ENCODE results near the gene FOXK1.

FOXK1 gene

DNA sequence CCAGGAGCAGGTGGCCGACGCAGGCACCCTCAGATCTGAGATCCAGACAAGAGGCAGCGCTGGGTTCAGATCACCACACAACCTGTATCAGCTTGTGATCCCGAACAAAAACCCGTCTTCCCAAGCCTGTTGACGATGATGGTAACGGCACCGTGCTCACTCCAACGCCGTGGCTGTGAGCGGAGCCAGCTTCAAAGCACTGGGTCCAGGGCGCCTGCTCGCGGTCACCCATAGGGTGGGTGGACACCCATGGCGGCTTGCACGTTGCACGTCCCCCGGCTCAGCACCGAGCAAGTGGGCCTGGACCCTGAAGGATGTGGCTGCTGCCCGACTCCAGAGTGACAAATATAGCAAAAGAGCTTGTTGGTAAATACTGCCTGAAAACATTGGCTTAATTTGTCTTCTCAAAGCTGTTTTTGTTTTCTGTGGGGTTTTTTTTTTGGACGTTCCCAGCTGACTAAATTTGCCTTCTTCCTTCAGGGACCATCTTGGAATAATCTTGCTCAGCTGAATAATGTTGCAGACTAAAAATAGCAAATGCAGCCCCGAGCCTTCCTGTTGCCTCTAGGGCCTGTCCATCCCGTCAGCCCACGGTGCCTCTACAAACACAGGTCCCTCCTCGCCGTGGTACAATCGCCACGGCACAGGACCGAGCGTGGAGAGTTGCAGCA, 41.0 kb downstream of the FOXK1 start:
- no peak for DNase-seq (ENCODE audit: low spot score)

DNA sequence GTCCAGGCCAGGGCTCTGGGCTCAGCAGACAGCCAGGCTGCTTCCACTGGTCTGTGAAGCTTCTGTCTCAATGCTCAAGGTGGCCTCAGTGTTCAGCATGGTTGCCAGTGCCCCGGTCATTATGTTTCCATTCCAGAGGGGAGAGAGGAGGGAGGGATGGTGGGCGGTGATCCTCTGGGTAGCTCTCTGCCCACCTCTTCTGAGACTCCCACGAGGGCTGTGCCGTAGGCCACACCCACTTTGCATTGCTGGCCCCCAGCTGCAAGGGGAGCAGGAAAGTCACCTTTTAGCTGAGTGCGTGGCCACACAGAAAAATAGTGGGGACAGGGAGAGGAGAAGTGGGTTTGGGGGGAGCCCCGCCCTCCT, 42.5 kb downstream of the FOXK1 start:
- DNase-seq (ENCODE audit: low spot score): no peak

DNA sequence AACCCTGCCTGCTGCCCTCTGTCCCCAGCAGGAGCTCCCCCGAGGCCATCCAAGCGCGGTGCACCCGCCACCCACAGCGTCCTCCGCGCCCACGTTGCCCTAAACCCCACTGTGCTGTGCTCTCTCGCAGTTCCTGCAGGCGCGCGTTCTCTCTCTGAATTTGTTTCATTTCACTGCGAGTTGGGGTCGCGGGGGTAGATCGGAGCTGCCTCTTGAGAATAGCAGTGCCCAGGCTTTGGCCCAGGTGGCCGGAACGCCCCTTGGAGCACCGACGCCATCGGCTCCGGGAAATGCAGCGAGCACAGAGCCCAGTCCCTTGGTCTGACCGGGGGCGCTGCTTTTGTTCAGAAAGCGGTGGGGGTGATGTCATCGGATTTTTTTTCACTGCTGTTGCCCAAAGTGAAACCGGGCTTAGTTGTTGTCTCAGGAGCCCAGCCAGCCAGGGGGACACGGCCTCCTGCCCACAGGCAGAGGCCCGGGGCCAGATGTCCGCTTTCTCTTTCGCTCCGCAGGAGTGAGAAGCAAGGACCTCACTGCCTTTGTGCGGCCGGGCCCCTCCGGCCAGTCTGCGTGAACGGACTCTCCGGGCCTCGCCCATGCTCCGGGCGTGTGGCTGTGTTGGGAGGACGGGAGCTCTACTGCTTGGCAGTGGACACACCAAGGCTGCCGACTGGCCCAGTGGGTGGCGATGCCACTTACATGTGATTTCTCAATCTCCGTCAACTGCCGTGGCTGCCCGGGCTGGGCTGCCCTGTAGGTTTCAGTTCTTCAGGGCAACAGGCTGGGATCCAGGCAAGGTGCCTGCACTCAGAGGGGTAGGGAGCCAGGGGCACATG, 43.1 kb downstream of the FOXK1 start:
- peak; percentile 76 for DNase-seq (ENCODE audit: low spot score)

DNA sequence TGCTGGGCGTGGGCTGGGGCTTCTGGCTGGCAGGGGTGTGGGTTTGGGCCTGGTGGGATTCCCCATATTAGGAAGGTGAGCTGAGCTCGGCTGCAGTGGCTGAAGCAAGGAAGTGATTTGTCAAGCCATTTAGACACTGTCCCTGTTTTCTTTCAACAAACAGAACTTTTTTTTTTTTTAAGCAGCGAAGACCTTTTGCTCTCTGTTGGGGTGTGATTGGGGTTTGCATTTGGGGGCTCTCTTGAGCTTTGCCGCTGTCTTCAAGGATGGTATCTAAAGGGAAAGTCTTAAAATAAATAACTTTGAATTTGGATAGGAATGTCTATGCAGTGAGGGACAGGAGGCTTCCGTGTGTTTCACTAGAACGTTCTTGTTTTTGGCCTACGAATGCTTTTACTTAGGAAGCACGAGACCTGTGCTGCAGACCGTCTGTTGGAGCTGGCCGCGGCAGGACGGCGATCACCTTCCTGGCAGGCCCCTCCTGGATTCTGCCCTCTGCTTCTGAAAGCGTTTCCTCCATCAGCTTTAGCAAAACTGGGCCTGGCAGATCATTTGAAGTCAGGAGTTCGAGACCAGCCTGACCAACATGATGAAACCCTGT, 43.9 kb downstream of the FOXK1 start:
- peak; percentile 29 for DNase-seq (ENCODE audit: low spot score)

DNA sequence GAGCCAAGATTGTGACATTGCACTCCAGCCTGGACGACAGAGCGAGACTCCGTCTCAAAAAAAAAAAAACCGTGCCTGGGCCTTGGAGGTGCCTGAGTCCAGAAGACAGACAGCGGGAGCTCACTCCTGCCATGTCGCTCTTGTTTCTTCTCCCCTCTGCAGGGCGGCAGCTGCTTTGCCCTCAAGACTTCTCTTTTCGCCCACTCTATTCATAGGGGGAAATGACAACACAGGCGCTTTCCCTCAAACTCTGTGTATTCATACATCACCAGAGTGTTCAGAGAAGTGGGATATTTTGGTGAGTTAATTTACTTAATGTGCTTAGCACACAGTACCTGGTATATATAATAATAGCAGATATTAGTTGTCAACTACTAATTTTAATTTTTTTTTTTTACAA, 44.5 kb downstream of the FOXK1 start:
- DNase-seq (ENCODE audit: low spot score): no peak

DNA sequence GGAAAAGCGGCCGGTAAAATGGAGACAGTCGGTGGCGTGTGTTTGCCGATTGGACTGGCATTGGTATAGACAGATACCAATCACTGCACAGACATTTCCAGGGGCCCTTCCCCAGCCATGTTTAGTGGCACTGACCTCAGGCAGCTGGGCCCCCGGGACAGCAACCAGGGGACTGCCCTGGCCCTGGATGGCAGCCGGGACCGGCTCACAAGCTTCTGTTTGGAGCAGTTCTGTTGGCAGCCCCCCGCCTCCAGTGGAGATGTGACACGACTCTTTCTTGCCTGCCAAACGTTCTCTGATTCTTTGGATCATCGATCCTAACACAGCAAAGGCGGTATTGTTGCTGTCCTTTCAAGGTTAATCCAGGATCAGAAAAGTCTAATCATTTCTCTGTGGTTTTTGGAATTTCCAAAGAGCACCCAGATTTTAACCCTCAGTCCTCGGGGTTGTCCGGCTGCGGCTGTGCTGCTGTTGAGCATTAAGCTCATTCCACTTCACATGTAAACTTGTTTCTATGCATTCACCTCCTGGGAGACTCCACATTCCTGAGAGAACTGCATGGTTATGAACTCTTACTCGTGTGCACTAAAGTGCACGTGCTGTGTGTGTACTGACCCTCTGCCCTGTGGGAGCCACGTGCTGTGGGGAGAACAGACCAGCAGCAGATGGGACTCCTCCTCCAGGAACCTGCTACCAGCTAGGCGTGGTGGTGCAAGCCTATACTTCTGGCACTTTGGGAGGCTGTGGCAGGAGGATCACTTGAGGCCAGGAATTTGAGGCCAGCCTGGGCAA, 46.0 kb downstream of the FOXK1 start:
- no peak for DNase-seq (ENCODE audit: low spot score)

DNA sequence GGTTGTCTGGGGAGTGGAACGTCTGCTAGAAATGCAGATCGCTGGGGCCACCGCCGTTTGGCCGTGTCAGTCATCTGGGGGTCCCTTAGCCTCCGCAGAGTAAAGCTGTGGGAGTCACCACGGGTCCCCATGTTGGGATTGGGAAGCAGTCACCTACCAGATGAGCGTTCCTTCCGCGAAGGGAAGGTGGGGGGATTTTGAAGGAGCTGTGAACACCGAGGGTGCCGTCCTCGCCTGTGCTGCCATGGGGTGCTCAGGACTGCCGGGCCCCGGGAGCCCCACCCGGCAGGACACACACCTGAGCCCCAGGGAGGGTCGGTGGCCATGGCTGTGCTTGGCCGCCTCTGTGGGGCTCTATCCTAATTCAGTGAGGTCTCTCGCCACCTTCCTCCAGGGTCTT, 47.2 kb downstream of the FOXK1 start:
- DNase-seq (ENCODE audit: low spot score): no peak

DNA sequence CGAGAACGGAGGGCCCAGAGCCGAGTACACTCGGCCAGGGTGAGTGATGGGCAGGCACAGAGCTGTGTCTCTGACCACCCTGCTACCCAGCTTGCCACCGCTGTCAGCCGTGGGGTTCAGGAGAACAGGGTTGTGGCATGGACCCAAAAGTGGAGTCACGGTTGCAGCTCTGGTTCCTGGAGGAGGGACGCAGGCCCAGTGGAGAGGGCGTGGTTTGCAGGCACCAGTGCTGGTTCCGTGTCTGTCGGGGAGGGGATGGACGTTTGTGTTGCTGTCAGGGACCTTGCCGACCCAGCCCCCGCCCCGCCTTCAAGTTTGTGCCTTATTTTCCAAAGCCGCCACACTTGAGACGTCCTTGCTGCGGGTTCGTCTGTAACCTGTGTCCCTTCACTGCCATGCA, 48.2 kb downstream of the FOXK1 start:
- DNase-seq (ENCODE audit: low spot score): no peak

DNA sequence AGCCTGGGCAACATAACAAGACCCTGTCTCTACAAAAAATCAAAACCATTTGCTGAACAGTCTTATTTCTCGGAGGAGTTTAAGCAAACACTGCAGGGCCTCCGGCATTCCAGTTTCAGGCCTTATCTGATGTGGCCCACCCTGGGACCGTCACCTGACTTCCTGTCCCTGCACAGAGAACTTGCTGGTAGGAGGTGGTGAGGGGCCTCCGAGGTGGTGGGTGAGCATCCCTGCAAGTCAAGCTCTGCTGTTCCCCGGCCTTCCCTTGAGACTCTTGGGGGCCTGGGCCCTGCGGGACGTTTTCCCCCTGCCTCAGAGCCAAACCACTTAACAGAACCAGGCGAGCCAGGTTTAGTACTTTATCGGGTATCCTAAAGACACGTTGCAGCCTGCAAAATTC, 48.9 kb downstream of the FOXK1 start:
- no peak for DNase-seq (ENCODE audit: low spot score)

DNA sequence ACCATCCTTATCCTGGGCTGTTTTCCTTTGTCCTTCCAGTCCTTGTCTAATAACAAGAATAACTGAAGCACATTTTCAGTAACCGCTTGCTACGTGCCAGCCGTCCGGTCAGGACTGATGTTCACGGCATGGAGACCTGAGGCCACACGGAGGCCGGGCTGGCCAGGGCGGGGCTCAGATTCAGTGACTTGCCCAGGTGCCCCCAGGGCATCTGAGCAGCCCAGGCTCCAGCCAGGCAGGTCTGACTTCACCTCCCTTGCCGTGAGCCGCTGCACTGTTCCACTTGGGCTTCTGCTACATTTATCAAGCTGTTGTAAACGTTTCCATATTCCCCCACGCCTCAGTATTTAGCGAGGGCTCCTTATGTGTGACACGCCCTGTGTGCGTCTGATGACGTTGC, 49.7 kb downstream of the FOXK1 start:
- no peak for DNase-seq (ENCODE audit: low spot score)

DNA sequence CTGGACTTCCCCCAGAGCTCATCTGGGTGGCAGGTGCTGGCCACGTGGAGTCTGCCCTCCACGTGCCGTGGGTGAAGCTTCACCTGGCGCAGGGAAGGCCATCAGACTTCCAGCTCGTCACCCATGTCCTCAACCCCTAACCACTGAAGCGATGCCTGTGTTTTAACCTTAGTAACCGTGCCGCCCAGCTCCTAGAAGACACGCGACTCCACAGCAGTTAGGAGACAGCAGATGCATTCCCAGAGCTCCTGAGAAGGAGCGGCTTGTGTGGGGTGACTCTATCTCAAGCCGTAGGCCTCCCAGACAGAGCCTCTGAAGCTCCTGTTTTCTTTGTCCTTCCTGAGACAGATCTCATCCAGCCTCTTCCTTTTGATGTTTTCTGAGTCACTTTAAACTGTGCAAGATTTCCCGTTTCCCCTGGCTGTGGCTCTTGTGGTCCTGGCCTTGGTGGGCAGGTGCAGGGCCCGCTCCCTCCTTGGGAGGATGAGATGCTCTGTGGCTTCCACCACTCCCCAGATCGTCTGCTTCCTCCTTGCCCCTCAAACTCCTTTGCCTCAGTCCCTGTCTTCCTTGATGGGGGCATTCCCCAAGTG, 51.9 kb downstream of the FOXK1 start:
- peak; percentile 39 for DNase-seq (ENCODE audit: low spot score)

DNA sequence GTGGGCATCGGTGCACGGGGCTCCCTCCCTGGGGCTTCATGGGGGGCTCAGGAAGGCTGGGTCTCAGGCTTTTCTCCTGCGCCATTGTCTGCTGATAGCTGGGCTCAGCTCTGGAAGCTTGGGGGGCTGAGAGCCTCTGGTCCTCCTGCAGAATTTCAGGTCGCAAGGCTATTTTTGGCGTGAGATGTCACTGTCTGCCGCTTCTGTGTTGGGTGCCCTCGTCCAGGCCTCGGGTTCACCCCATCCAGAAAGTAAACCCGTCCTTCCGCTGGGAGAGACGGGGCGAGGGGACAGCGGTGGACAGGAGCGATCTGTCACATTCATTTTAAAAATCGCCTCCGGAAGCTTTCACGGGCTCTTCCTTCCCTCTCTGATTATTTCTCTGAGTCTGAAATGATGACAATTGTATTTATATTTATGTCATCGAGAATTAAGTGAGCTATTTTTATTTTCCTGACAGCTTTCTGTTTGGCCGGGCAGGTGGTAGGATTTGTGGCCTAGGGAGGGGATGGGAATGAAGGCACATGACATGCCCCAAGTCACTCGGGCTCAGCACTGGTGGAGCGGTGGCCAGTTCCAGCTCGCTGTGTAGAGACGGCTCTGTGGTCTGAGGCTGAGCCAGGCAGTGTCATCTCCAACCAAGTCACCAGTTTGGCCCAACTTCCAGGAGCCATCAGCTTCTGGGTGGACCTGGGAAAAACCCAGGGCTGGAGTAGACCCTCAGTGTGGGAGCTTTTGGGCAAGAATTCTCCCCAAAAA, 52.7 kb downstream of the FOXK1 start:
- no peak for DNase-seq (ENCODE audit: low spot score)

DNA sequence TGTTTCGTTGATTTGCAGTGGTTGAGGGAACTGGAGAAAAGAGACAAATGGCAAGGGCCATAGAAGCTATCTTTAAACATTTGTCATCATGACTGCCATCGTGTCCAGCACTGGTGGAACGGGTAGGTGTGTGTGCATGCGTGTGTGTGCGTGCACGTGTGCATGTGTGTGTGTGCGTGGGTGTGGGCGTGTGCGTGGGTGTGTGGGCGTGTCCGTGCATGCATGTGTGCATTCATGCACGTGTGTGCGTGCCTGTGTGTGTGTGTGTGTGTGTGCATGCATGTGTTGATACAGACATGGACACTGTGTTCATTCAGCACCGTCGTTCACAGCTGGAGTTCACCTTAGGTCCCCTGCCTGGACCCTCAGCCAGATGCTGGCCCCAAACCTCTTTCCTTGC, 55.2 kb downstream of the FOXK1 start:
- DNase-seq (ENCODE audit: low spot score): no peak

DNA sequence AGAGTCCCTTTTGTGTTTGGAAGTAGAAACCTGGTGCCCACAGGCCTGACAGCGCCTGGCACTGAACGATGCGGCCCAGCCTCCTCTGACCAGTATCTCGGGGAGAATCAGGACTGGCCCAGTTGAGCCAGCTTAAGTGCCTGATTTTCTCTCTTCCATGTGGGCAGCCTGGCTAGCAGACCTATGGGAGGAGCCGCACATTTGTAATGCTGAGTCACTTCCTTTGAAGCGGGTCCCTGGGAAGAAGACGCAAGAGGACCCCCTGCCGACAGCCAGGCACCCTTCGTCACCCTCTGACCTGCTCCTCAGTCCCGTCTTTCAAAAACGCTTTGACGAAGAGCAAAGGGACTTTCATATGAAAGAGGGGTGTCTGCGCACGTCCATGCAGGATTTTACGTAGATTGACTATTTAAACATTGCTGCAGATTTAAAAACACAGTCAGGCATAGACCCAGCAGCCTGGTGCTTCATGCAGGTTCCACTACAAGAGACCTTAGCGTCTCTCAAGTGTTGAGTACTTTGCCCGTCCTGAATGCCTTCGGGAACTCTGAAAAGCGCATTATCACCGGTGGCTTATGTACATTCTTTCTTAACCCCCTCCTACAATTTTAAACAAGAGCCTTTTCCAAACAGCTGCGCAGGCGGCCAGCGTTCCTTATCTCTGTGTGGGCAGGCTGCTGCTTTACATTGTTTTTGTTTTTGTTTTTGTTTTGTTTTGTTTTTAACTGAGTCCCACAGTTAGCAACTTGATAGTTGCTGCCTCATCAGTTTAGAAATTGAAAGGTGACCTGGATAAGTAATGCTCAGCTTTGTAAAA, 56.8 kb downstream of the FOXK1 start:
- DNase-seq (ENCODE audit: low spot score): peak; percentile 84

DNA sequence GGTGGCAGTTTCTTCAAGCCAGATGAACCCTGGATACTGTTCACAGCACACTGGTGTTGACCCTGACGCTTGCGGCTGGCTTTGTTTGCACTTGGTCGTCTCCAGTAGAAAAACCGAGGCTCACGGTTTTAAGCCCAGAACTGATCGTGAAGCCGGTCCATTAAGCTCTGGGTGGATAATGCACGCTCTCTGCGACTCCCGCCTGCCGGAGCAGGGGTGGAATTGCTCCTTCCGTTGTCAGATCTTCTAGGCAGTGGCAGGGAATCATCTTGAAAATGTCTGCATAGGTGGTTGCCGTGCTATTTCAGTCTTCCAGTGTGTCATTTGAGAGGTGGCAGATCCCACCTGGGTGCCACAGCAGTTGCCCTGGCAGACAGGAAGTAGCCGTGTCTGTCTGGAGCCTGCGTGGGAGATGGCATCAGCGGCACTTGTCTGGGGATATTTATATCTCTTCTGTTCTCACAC, 57.5 kb downstream of the FOXK1 start:
- peak; percentile 36 for DNase-seq (ENCODE audit: low spot score)

DNA sequence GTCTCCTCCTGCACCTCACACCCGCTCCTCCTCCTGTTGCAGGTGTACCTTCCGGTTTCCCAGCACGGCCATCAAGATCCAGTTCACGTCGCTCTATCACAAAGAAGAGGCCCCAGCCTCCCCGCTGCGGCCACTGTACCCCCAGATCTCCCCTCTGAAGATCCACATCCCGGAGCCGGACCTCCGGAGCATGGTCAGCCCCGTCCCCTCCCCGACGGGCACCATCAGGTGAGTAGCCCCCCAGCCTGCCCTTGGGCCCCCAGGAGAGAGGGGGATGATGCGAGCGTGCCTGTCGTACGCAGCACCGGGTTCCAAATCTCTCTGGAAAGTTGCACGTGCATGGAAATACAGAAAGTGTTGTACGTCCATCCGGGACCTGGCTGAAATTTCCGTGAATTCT, 58.7 kb downstream of the FOXK1 start:
- DNase-seq (ENCODE audit: low spot score): no peak

DNA sequence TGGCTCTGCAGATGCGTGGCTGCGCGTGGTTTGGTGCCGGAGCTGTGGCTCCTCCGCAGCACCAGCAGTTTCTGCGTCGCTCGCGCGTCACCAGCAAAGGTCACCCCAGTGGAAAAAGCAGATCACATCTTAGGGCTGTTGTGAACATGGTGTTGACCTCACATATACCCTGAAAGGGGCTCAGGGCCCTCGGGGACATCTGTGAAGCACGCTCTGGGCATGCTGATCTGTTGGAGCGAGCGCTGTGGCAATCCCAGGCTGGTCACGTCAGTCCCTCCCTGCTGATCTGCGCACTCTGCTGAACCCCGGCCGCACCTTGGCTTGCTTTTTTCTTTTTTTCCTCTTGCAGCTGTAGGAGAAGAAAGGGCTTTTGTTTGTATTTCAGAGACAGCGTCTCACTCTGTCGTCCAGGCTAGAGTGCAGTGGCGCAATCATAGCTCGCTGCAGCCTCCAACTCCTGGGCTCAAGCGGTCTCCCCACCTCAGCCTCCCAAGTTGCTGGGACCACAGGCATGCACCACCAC, 60.0 kb downstream of the FOXK1 start:
- DNase-seq (ENCODE audit: low spot score): no peak

DNA sequence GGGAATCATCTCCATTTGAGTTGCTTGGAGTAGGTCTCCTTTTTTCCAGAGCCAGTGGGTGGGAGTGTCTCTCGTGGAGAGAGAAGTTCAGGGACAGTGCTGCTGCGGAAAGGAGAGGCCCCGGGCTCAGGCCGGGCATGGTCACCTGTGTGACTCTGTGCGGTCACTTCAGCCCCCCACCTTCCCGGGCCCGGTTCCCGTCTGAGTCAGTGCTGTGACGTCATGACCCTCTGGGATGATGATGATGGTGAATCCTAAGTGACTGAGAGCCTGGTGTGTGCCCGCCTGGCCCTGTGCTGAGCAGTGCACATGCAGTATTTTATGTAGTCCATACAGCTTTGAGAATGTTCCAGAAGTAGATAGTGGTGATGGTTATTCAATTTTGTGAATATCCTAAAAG, 60.8 kb downstream of the FOXK1 start:
- DNase-seq (ENCODE audit: low spot score): no peak

DNA sequence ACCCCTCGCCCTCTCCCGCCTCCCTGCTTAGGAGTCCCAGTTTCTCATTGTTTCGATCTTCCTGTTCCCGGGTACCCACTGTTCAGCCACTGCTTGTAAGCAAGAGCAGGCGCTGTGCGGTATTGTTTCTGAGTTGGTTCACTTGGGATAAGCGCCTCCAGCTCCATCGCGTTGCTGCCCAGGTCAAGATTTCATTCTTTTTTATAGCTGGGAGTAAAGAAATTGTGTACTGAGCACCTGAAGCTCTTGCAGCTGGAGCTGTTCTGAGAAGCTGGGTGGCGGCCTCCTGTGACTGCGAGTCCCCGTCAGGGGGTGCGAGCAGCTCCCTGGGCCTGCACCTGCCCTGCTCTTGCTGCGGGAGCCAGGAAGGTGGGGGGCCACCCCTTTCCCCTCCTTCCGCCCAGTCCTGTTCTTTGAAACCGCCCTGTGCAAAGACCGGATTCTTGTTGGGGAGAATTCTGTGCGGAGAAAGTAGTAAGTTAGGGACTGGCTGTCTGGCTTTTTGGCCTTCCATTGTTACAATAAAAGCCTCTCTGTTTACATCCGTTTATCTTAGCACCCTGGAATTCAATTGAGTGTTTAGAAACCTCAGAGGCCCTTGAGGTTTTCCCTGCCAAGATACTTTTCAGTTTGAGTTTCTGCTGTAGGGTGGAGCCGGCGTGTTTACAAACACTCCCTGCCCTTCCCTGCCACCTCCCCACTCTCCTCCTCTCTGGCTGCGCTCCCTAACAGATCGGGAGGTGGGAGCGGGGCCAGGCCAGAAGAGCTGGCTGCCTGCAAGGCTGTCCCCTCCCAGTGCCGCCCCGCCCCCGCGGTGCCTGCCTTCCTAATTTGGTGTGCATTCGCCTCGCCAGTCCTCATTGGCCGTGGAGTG, 62.5 kb downstream of the FOXK1 start:
- DNase-seq (ENCODE audit: low spot score): peak; percentile 88

All from kidney capillary endothelial cell (primary cell).